GM12872 (cell line): Measurements from ENCODE around the gene BCL10.

Source experiments
- CTCF ChIP-seq: IDR thresholded peaks from 3 replicates; pipeline ENCODE4 v1.5.1; 2011; ENCODE audit warnings: low read depth, mild to moderate bottlenecking, low read length, moderate library complexity; ENCODE audit not compliant: insufficient read depth

Gene BCL10

DNA sequence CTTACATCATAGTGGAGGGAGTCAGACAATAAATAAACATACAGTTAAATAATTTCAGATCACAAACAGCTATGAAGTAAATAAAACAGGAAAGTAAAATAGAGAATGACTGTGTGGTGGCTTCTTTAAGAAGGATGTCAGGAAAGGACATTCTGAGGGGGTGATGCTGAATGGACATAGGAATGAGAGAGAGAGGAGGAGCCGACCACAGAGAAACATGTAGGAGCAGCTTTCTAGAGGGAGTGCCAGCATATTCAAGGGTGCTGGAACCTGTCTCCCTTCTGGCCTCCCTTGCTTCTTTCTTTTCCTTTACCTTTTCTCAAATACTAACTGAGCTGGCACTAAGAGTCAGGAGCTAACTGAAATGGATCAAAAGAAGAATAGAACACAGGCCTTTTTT lies 20.5 kb upstream of the BCL10 start:
- TF ChIP-seq CTCF = no peak

DNA sequence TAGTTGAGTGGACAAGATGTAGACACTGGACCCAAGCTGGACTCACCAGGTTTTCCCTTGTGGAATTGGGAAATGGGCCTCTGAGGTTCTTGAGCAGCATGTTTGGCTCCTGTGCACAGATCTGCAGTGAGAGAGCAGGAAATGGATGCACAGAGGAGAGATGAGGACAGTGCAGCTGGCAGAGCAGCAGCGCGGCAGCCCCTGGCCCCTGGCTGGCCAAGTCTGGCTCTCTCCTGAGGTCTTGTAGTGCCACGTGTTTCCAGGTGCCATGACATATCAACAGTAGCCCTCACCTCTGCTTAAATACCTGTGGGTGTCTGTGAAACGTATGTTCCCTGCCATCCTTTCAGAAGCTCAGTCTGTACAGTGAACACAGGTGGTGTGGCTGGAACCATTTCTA lies 19.2 kb upstream of the BCL10 start:
- no peak for TF ChIP-seq CTCF

DNA sequence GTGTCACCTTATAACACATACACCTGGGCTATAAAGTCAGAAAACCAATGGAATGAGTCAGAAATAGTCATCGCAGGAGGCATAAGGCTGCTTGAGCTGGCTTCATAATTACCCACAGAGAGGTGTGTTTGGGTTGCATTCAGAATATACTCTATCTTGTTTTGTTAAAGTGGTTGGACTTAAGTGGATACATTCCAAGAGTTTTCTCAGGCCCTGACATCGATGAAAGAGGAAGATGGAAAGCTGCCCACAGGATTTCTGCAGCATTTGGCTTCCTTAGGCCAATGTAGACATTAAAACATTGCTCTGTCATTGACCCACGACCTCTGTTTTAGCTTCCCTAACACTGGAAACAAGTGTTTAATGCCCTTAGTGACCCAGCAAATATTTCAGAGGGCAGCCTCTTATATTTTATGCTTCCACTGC lies 18.6 kb upstream of the BCL10 start:
- TF ChIP-seq CTCF = no peak

DNA sequence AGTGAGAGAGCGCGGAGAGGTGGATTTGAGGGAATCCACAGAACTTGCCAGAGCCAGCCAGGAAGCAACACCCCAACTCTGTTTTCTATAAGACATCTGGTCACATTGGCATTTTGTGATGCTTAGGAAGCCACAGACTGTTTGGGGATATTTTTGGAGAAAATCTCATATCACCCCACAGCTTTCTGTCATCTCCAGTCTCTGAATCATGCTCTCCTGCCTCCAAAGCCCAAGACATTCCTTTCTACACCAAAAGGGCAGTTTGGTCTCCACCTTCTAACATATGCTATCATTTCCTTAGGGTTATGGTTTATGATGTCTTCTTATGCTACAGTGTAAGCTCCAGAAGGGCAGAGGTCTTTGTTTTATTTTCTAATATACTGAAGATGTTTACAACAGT lies 14.4 kb upstream of the BCL10 start:
- no peak for TF ChIP-seq CTCF

- no peak for TF ChIP-seq CTCF
Measured at GRCh38 chr1:85289848-85290335, 13.5 kb upstream of the BCL10 start.

DNA sequence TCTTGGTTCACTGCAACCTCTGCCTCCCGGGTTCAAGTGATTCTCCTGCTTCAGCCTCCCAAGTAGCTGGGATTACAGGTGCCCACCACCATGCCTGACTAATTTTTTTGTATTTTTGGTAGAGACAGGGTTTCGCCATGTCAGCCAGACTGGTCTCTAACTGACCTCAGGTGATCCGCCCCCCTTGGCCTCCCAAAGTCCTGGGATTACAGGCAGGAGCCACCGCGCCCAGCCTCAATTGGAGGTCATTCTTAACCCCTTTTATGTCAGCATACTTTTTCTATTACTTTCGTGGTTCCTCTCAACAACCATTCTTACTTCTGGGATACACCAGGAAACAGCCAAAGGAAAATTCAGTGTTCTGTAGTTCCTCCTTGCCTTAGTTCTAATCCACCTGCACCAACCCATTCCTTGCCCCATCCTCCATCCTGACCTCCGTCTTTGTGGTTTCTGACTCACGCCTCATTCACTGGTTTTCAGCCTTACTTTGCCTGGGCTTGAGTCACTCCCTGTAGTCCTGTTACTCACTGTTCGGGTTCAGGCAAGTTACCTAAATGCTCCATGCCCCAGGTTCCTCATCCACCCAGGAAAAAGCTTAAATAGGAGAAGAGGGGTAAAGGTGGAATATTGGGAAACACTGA lies 12.9 kb upstream of the BCL10 start:
- no peak for TF ChIP-seq CTCF

DNA sequence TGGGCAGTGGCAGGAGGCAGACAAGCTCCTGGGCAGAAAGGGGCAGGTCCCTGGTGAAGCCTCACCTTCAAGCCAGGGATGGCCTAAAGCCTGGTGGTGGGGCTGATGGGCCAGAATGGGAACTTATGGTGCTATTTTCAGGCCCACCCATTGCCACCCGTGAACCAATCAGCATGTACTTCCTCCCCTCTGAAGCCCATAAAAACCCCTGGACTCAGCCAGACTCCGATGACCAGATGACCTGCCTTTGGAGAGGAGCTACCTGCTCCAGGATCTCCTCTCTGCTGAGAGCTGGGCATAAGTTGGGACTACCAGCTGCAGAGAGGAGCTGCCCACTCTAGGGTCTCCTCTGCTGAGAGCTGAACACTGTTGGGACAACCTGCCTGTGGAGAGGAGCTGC lies 7.8 kb upstream of the BCL10 start:
- TF ChIP-seq CTCF = no peak
